Kidney tubule cell (primary cell): ENCODE results near the gene OPN1MW.
"Not testable (repeated sequence)": the region's sequence is repeated elsewhere in the genome, so short reads cannot be mapped to it uniquely, and the experiment has no call there.

Source experiments
- DNase-seq: peaks from one replicate; pipeline ENCODE4 v3.0.0-alpha.2; 2018; ENCODE audit warnings: low spot score

OPN1MW gene

DNA sequence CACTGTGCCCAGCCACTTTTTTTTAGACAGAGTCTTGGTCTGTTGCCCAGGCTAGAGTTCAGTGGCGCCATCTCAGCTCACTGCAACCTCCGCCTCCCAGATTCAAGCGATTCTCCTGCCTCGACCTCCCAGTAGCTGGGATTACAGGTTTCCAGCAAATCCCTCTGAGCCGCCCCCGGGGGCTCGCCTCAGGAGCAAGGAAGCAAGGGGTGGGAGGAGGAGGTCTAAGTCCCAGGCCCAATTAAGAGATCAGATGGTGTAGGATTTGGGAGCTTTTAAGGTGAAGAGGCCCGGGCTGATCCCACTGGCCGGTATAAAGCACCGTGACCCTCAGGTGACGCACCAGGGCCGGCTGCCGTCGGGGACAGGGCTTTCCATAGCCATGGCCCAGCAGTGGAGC, at the start of gene OPN1MW:
Gene OPN1MW (plus strand): TSS at position 301 of the 400 bp plus-strand sequence. CDS start 82 bp downstream, at position 383.
- DNase-seq, result not testable (repeated sequence)

DNA sequence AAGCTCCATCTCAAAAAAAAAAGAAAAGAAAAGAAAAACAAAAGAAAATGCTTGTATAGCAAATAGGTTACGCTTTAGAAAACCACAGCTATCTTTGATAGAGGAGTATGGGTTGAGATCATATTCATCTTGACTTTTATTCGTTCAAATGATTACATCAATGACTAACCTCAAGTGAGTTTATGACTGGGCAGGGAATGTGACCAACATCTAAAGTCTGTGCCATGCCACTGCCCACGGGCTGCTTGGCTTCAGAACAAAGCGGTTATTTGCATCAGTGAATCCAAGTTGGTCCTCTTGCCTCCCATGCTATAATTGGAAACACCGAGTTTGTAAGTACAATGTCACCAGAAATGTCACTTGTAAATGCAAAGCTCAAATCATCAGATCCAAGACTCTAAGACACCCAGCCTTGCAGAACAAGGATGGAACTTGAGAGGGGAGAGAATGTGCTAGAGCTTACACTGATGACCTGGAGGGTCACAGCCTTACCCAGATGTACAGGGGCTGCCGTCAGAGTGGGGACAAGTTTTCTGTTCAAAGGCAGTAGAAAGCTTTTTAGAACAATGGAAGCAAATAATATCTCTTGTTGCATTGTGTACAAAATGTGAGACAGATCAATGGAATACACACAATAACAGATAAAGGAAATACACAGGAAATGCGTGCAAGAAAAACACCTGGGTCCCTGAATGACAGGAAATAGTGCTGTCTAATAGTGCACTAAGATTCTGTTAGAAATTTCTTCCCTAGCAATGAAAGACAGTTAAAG, 46.8 kb upstream of the OPN1MW start:
- peak; percentile 70 for DNase-seq

DNA sequence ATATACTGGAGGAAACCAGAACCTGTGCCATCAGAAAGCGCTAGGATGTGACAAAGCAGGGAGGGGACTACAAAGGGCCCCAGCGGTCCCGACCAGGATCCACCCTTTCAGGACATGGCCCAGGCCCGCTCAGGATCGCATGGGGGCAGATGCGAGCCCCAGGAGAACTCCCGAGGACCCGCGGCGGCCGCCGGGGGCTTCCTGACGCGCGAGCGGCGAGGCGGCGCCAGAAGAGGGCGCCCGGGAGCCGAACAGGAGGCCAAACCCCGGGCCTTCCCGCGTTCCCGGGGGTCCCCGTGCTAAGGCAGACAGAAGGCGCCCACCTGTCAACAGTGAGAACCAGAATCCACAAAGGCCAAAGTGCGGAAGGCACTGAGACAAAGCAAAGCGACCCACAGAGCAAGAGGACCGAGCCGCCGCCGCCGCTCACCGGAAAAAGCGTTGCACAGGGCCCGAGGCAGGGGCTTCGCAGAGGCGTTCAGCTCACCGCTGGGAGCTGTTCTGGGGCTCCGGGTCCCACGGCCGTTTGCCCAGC, 45.7 kb upstream of the OPN1MW start:
- peak; percentile 41 for DNase-seq

DNA sequence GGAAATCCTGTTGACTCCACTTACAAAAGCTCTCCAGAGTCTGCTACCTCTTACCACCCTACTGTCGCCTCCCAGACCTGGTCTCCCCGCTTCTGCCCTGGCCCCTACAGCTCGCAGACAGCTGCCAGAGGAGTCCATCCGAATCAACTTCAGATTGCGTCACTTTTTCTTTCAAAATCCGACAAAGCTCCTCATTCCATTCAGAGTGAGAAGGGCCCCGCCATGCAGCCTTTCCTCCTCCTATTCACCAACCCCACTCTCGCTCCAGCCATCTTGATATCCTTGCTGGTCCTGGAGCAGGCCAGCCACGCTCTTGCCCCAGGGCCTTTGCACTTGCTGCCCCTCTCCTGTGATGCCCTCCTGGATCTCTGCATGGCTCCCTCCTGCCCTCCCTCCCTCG, 43.5 kb upstream of the OPN1MW start:
- DNase-seq, result no peak

DNA sequence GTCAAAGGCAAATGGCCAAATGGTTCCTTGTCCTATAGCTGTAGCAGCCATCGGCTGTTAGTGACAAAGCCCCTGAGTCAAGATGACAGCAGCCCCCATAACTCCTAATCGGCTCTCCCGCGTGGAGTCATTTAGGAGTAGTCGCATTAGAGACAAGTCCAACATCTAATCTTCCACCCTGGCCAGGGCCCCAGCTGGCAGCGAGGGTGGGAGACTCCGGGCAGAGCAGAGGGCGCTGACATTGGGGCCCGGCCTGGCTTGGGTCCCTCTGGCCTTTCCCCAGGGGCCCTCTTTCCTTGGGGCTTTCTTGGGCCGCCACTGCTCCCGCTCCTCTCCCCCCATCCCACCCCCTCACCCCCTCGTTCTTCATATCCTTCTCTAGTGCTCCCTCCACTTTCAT, 42.2 kb upstream of the OPN1MW start:
- DNase-seq, result no peak

DNA sequence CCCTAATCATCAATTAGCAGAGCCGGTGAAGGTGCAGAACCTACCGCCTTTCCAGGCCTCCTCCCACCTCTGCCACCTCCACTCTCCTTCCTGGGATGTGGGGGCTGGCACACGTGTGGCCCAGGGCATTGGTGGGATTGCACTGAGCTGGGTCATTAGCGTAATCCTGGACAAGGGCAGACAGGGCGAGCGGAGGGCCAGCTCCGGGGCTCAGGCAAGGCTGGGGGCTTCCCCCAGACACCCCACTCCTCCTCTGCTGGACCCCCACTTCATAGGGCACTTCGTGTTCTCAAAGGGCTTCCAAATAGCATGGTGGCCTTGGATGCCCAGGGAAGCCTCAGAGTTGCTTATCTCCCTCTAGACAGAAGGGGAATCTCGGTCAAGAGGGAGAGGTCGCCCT, 41.7 kb upstream of the OPN1MW start:
- no peak for DNase-seq

DNA sequence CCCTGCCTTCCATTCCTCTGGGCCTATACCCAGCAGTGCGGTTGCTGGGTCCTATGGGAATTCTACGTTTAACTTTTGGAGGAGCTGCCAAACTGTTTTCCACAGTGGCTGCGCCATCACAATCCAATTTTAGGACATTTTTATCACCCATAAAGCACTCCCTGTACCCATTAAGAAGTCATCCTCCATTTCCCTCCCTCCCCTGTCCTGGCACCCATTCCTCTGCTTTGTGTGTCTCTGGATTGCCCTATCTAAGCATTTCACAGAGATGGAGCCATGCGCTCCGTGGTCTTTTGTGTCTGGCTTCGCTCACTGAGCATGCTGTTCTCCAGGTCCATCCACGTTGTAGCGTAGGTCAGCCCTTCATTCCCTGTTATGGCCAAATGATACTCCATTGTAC, 40.0 kb upstream of the OPN1MW start:
- no peak for DNase-seq

DNA sequence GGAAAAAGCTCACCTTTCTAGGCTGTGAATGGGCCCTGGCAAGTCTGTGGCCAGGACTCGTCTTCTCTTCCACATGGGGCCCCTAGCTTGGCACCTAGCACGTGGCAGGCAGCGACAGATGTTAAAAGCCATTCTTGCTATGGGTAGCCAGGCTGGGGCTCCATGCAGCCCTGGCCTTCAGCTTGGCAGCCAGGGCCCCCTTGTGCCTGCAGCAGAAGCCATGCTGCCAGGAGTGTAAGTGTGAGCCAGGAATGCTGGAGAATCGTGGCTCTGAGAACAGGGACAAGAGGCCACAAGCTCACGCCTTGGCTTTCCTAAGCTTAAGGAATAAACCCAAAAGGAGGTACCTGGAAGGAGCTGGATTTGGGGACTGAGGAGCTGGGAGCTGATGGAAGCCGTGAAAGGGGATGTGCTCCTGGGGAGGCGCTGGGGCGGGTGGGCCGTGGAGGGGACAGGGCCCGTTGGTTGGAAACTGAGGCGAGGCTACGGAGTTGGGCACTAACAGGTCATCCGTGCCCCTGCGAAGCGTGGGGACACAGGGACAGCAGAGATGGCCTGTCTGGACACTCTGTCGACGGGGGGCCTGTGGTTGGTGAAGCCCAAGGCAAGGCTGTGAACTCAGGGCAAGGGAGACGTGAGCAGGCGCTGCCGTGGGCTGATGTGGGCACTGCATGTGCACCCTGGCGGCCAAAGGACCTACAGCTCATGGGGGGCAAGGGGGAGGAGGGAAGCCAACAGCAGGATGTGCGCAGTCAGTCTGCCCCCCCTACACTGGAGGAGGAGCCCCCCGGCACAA, 39.2 kb upstream of the OPN1MW start:
- no peak for DNase-seq

DNA sequence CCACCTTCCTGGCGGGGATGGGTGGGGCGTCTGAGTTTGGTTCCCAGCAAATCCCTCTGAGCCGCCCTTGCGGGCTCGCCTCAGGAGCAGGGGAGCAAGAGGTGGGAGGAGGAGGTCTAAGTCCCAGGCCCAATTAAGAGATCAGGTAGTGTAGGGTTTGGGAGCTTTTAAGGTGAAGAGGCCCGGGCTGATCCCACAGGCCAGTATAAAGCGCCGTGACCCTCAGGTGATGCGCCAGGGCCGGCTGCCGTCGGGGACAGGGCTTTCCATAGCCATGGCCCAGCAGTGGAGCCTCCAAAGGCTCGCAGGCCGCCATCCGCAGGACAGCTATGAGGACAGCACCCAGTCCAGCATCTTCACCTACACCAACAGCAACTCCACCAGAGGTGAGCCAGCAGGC, 38.4 kb upstream of the OPN1MW start, which contains the start of gene OPN1LW:
Gene OPN1LW (plus strand): TSS at position 234 of the 400 bp plus-strand sequence. CDS start 41 bp downstream, at position 275.
- not testable (repeated sequence) for DNase-seq

DNA sequence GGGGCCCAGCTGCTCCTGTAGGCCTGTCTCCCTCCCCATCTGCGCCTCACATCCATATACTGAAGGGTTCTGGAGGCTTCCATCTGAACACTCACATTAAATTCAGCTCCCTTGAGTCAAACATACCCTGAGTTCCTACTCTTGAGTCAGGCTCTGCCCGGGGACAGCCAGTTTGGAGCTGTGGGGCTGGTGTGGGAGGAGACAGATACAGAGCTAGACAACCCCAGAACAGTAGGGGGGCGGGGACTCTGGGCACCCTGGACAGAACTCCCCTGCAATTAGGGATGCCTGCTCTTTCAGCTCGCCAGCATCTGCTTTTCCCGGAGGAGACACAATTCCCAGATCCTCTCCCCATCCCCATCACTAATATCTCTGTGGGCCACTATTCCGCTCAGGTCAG, 31.4 kb upstream of the OPN1MW start:
- not testable (repeated sequence) for DNase-seq

DNA sequence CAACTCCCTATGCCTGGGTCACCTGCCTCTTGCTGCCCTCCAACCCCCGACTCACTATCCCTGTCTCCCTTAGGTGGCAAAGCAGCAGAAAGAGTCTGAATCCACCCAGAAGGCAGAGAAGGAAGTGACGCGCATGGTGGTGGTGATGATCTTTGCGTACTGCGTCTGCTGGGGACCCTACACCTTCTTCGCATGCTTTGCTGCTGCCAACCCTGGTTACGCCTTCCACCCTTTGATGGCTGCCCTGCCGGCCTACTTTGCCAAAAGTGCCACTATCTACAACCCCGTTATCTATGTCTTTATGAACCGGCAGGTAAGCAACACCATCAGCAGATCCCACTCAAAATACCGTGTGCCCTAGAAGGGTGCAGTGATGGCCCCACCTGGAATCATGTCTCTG, 26.2 kb upstream of the OPN1MW start:
- not testable (repeated sequence) for DNase-seq

DNA sequence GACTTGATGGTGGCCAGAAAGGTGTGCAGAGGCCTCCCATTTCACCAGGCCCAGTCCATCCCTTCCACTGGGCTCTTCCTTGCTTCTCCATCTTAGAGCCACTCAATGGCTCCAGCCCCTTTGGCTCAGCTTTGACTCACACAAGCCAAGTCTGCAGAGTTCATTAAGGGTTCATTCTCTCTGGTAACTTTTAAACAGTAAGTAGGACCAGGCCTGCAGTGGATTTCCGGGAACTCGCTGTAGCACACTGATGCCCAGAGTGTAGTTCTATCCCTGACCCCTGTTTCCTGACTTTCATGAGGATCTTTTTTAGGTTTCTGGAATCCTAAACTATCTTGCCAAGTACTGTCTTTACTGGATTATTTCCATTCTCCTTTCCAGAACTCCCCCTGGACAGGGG, 25.2 kb upstream of the OPN1MW start:
- DNase-seq, result not testable (repeated sequence)

DNA sequence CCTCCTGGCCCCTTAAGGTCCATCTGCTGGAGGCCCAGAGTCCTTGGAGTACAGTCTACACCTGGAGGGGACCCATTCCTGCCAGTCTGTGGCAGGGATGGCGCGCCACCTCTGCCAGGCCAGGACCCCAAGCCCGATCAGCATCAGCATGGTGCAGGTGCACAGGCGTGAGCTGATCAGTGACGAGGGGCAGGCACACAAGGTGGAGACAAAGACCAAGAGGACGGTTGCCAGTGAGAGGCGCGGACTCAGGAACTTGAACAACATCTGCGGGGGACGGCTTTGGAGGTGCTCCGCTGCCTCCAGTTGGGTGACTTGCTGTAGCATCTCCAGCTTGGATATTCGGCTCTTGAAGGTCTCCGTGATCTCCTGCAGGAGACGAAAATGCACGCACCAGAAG, 23.1 kb upstream of the OPN1MW start:
- not testable (repeated sequence) for DNase-seq

DNA sequence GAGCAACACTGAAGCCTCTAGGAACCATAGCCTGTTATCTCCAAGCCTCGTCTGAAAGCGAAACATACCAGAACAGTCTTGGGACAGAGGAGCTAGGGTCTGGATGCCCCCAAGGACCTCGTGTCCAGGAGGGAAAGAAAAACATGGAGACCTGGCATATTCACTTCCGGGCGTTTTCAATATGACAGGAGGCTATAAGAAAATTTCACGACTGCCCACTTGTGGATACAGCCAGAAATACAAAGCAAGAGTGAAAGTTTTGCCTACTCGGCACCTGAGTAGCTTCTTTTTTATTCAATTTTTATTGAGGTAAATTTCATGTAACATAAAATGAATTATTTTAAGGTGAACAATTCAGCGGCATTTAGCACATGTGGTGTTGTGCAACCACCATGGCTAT, 17.5 kb upstream of the OPN1MW start:
- DNase-seq, result not testable (repeated sequence)

DNA sequence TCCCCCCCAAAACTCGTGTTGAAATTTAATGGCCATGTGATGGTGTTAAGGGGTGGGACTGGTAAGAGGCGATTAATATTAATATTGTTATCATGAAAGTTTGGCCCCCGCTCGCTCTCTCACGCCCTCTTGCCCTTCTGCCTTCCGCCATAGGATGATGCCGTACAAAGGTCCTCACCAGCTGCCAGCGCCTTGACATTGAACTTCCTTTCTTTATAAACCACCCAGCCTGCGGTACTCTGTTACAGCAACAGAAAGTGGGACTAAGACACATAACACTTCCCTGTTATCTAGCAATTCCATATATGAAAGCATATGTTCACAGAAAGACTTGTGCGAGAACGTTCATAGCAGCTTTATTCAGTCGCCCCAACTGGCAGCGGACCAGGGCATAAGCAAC, 14.0 kb upstream of the OPN1MW start:
- not testable (repeated sequence) for DNase-seq

DNA sequence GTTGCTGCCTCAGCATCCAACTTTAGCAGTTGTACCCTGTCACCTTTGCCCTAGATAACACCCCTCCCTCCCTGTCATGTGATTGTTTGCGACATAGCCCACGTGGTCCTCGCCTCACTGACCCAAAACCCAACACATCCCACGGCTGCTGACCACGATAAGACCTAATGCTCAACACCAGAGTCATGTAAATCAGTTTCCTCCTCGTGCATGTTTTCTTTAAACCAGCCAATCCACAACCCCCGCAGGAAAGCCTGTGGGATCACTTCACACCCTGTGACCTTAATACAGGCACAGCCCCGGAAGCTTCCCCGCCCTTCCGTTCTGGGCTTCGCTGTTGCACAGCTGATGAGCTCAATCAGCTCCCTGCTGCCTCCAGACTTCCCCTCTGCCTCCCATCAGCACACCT, 9.9 kb upstream of the OPN1MW start:
- DNase-seq, result not testable (repeated sequence)

DNA sequence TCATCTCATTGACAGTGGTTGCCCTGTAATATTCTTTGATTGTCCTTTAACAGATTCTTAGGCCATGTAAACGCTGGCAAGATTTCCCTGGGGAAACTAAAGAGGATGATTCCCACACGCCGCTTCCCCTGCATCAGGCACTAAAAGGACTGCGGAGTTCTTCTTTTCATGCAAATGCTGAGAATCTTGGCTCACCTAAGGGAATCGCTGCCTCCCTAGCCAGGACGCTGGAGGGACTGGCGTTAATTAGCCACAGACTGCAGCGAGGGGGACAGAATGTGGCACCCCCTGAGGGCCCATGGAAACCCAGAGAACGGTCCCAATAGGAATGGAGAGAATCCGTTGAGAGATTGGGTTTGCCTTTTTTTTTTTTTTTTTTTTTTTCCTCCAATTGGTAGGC, 8.0 kb upstream of the OPN1MW start:
- DNase-seq, result not testable (repeated sequence)

DNA sequence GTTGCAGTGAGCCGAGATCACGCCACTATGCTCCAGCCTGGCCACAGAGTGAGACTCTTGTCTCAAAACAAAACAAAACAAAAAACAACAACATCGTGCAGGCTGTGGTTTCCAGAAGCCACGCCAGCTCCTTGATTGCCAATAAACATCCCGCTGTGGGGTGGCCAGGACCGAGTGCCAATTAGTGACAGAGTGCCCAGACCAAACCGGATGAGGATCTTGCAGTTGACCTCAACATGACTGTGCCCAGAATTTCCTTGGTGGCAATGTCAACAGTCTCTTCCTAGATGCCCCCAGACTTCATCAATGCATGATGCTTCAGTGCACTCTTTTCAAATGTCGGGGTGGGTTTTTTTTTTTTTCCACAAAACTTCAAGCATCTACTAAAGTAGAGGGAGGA, 1.4 kb downstream of the OPN1MW start:
- not testable (repeated sequence) for DNase-seq

DNA sequence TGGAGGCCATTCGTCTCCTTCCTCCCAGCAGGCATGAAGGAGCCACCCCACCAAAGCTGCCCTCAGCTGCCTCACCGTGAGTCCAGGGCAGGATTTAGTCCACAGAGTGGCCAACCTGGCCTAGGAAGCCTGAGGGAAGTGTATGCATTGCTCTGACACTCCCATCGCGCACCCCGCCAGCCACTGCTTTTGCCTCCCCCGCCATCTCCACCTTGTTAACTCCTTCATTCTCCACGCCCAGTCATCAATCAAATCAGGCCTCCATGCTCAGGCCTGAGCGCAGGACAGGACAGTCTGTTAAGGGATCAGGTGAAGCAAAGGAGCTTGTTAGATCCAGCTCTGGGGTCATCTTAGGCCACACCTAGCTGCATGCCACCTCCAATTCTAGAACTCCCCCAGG, 10.4 kb downstream of the OPN1MW start:
- not testable (repeated sequence) for DNase-seq

DNA sequence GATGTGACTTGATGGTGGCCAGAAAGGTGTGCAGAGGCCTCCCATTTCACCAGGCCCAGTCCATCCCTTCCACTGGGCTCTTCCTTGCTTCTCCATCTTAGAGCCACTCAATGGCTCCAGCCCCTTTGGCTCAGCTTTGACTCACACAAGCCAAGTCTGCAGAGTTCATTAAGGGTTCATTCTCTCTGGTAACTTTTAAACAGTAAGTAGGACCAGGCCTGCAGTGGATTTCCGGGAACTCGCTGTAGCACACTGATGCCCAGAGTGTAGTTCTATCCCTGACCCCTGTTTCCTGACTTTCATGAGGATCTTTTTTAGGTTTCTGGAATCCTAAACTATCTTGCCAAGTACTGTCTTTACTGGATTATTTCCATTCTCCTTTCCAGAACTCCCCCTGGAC, 11.9 kb downstream of the OPN1MW start:
- not testable (repeated sequence) for DNase-seq

DNA sequence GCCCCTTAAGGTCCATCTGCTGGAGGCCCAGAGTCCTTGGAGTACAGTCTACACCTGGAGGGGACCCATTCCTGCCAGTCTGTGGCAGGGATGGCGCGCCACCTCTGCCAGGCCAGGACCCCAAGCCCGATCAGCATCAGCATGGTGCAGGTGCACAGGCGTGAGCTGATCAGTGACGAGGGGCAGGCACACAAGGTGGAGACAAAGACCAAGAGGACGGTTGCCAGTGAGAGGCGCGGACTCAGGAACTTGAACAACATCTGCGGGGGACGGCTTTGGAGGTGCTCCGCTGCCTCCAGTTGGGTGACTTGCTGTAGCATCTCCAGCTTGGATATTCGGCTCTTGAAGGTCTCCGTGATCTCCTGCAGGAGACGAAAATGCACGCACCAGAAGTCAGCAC, 14.1 kb downstream of the OPN1MW start:
- DNase-seq, result not testable (repeated sequence)

DNA sequence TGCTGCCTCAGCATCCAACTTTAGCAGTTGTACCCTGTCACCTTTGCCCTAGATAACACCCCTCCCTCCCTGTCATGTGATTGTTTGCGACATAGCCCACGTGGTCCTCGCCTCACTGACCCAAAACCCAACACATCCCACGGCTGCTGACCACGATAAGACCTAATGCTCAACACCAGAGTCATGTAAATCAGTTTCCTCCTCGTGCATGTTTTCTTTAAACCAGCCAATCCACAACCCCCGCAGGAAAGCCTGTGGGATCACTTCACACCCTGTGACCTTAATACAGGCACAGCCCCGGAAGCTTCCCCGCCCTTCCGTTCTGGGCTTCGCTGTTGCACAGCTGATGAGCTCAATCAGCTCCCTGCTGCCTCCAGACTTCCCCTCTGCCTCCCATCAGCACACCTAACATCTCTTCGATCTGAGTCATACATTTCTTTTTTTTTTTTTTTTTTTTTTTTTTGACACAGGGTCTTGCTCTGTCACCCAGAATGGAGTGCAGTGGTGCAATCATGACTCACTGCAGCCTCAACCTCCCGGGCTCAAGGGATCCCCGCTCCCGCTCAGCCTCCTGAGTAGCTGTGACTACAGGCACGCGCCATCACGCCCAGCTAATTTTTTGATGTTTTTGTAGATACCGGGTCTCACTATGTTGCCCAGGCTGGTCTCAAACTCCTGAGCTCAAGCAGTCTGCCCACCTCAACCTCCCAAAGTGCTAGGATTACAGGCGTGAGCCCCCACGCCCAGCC, 27.4 kb downstream of the OPN1MW start:
- not testable (repeated sequence) for DNase-seq
